AG04450 (cell line): ENCODE results near the gene CCDC50. TPM values are rescaled to one million over a fixed set of nuclear protein-coding genes. Genes with fewer than 3 reads are reported as not detected.

ENCODE experiments used
- CTCF ChIA-PET: fragments of 300-600, 350-600 bp; formaldehyde crosslinking; extraction: SDS; loops from one replicate; lab custom pipeline; 2022; ENCODE audit warnings: antibody characterized with exemption, inconsistent platforms; lab: Charles Lee
- POLR2A ChIA-PET: fragments of 350-600 bp; formaldehyde crosslinking; extraction: SDS; loops from one replicate; lab custom pipeline; 2021; ENCODE audit warnings: antibody characterized with exemption, inconsistent platforms; lab: Yijun Ruan, JAX
- DNase-seq: peaks from one replicate; pipeline ENCODE4 v3.0.0-alpha.2; 2011; ENCODE audit warnings: low read depth, low spot score
- H3K27ac ChIP-seq: one replicate; pipeline ENCODE4 v1.5.1; 2012; ENCODE audit warnings: low read depth, low read length, control low read depth
- H3K27me3 ChIP-seq: one replicate; pipeline ENCODE4 v1.6.0; 2012; ENCODE audit warnings: low read length; ENCODE audit not compliant: control insufficient read depth, insufficient read depth
- H3K4me3 ChIP-seq: 2 replicates; pipeline ENCODE4 v1.5.1; 2011; ENCODE audit warnings: mild to moderate bottlenecking, low read depth, low read length, control low read depth
- H3K9me3 ChIP-seq: 2 replicates; pipeline ENCODE4 v1.5.1; 2012; ENCODE audit warnings: low read length; ENCODE audit not compliant: control insufficient read depth, insufficient read depth
- CTCF ChIP-seq: IDR thresholded peaks from 2 replicates; pipeline ENCODE4 v1.5.1; 2011; ENCODE audit warnings: low read depth, low read length, control low read depth, inconsistent platforms
- polyA plus RNA-seq: library from polyadenylated mRNA; depleted of rRNA; stranded (reverse); fragments of >200 nt; gene quantifications from 2 replicates; pipeline ENCODE4 v1.2.3, GENCODE V29; 2011

The CCDC50 gene
- polyA plus RNA-seq, 1 experiment = 75.6 TPM

- CTCF ChIA-PET = no interaction called here
- POLR2A ChIA-PET = no interaction called here
- Histone ChIP-seq H3K27ac (no peak overlapping the region), H3K9me3 (no peaks in the 10 kb centered on the region), H3K27me3 (no peaks in the 10 kb centered on the region), H3K4me3 (no peak overlapping the region)
- DNase-seq = no peak
- TF ChIP-seq CTCF = no peak
Measured at GRCh38 chr3:191340351-191340750, 11.2 kb downstream of the CCDC50 start.

GRCh38 chr3:191340966-191341365, 11.8 kb downstream of the CCDC50 start:
- no peak overlapping the region for H3K4me3 ChIP-seq
- no peak overlapping the region for H3K27ac ChIP-seq
- POLR2A ChIA-PET = no interaction called here
- H3K27me3 ChIP-seq = no peaks in the 10 kb centered on the region
- CTCF ChIA-PET = interaction anchor here (0.8 to 1.0 kb wide), 2 partner anchors 11 to 15 kb away, joined by 3 read pairs; partner anchors contain the start of genes CCDC50 and UTS2B
- no peak for TF ChIP-seq CTCF
- H3K9me3 ChIP-seq = no peaks in the 10 kb centered on the region
- DNase-seq = no peak

GRCh38 chr3:191342006-191342405, 12.8 kb downstream of the CCDC50 start:
- POLR2A ChIA-PET = no interaction called here
- CTCF ChIA-PET = interaction anchor here (1.0 kb wide), 2 partner anchors 13 to 52 kb away, joined by 3 read pairs; no protein-coding TSS in a partner anchor
- no peak for DNase-seq
- H3K27me3 ChIP-seq = no peaks in the 10 kb centered on the region
- H3K27ac ChIP-seq = no peak overlapping the region
- no peak for TF ChIP-seq CTCF
- H3K9me3 ChIP-seq = no peaks in the 10 kb centered on the region
- H3K4me3 ChIP-seq = no peak overlapping the region

- no peak for TF ChIP-seq CTCF
- POLR2A ChIA-PET = no interaction called here
Measured at GRCh38 chr3:191342411-191342810, 13.2 kb downstream of the CCDC50 start.

GRCh38 chr3:191343115-191343514, 13.9 kb downstream of the CCDC50 start:
- H3K9me3 ChIP-seq = no peaks in the 10 kb centered on the region
- no peak overlapping the region for H3K27ac ChIP-seq
- TF ChIP-seq CTCF = no peak
- ChIA-PET CTCF (no interaction called here), POLR2A (no interaction called here)
- DNase-seq = no peak
- no peak overlapping the region for H3K4me3 ChIP-seq
- no peaks in the 10 kb centered on the region for H3K27me3 ChIP-seq

More at GRCh38 chr3:191342411-191342810, 13.2 kb downstream of the CCDC50 start:
- Histone ChIP-seq H3K4me3 (no peak overlapping the region), H3K27me3 (no peaks in the 10 kb centered on the region), H3K27ac (no peak overlapping the region), H3K9me3 (no peaks in the 10 kb centered on the region)
- CTCF ChIA-PET = interaction anchor here (1.0 kb wide), 1 partner anchor 51 kb away, joined by 3 read pairs; no protein-coding TSS in a partner anchor
- DNase-seq = no peak
